GM06990 (cell line): Measurements from ENCODE around the gene DGCR6L.
"Not testable (repeated sequence)": the region's sequence is repeated elsewhere in the genome, so short reads cannot be mapped to it uniquely, and the experiment has no call there.

ENCODE experiments used
- DNase-seq: peaks from one replicate; pipeline ENCODE4 v3.0.0-alpha.2; 2011; ENCODE audit not compliant: insufficient read length; ENCODE audit errors: extremely low read depth
- H3K27me3 ChIP-seq: replicated peaks from 2 replicates; pipeline ENCODE4 v1.6.0; 2011; ENCODE audit warnings: low read length; ENCODE audit not compliant: control insufficient read depth, insufficient read depth
- H3K36me3 ChIP-seq: 2 replicates; pipeline ENCODE4 v1.5.1; 2011; ENCODE audit warnings: low read length; ENCODE audit not compliant: control insufficient read depth, insufficient read depth
- H3K4me3 ChIP-seq: replicated peaks from 2 replicates; pipeline ENCODE4 v1.5.1; 2011; ENCODE audit warnings: low read depth, mild to moderate bottlenecking, control low read depth, low read length
- CTCF ChIP-seq: IDR thresholded peaks from 2 replicates; pipeline ENCODE4 v1.5.1; 2011; ENCODE audit warnings: low read length, control low read depth, mild to moderate bottlenecking, inconsistent platforms; ENCODE audit not compliant: insufficient read depth, poor library complexity, severe bottlenecking

DGCR6L gene

GRCh38 chr22:20284471-20285086, 35.3 kb downstream of the DGCR6L start:
- TF ChIP-seq CTCF, result no peak
- H3K27me3 ChIP-seq, result no peaks in the 10 kb centered on the region; the same call in 1 of the 2 replicates

GRCh38 chr22:20283674-20284066, 36.2 kb downstream of the DGCR6L start:
- no peaks in the 10 kb centered on the region for H3K36me3 ChIP-seq
- no peak for TF ChIP-seq CTCF
- no peak overlapping the region for H3K4me3 ChIP-seq
- H3K27me3 ChIP-seq, result no peaks in the 10 kb centered on the region
- no peak for DNase-seq

More at GRCh38 chr22:20284471-20285086, 35.3 kb downstream of the DGCR6L start:
- Histone ChIP-seq H3K36me3 (no peaks in the 10 kb centered on the region), H3K4me3 (no peak overlapping the region)
- no peak for DNase-seq

- no peaks in the 10 kb centered on the region for H3K27me3 ChIP-seq
- DNase-seq, result no peak
- TF ChIP-seq CTCF, result no peak
- H3K4me3 ChIP-seq, result no peak overlapping the region
- H3K36me3 ChIP-seq, result no peaks in the 10 kb centered on the region
Observed at GRCh38 chr22:20282901-20283673, 36.8 kb downstream of the DGCR6L start.

GRCh38 chr22:20281891-20282290, 38.0 kb downstream of the DGCR6L start:
- H3K4me3 ChIP-seq, result no peak overlapping the region
- no peaks in the 10 kb centered on the region for H3K36me3 ChIP-seq
- TF ChIP-seq CTCF, result no peak
- H3K27me3 ChIP-seq, result no peaks in the 10 kb centered on the region
- DNase-seq, result no peak

GRCh38 chr22:20281473-20281872, 38.4 kb downstream of the DGCR6L start:
- H3K4me3 ChIP-seq, H3K36me3 ChIP-seq, H3K27me3 ChIP-seq, DNase-seq: not testable (repeated sequence)

GRCh38 chr22:20280866-20281265, 39.0 kb downstream of the DGCR6L start:
- no peak for DNase-seq
- Histone ChIP-seq H3K4me3 (no peak overlapping the region), H3K27me3 (no peaks in the 10 kb centered on the region), H3K36me3 (no peaks in the 10 kb centered on the region)
- no peak for TF ChIP-seq CTCF

- not testable (repeated sequence) for H3K36me3 ChIP-seq, H3K27me3 ChIP-seq, DNase-seq, H3K4me3 ChIP-seq
Observed at GRCh38 chr22:20280163-20280562, 39.7 kb downstream of the DGCR6L start.
